Measurements from ENCODE around the gene CACNA1H.
A peak's percentile ranks its signal among the peaks of the same experiment; 100 is the strongest.
"Not testable (repeated sequence)": the region's sequence is repeated elsewhere in the genome, so short reads cannot be mapped to it uniquely, and the experiment has no call there.

CACNA1H gene

GRCh38 chr16:1241081-1241480 lies 88.2 kb downstream of the CACNA1H start:
- DNase-seq; H3K27ac ChIP-seq (ENCODE audit: low read length, poor library complexity, severe bottlenecking); H3K4me3 ChIP-seq (ENCODE audit: insufficient read depth in 1 of 2, low read depth in 1 of 2, low read length in 2 of 2); H3K4me2 ChIP-seq (ENCODE audit: low read length, poor library complexity, severe bottlenecking); H4K8ac ChIP-seq (ENCODE audit: low read length); H2BK120ac ChIP-seq (ENCODE audit: low read depth, low read length); H3K9me3 ChIP-seq (ENCODE audit: control insufficient read depth, low read length); H3K18ac ChIP-seq (ENCODE audit: low read depth in 1 of 2, low read length in 2 of 2); H3K36me3 ChIP-seq (ENCODE audit: control insufficient read depth in 1 of 2, insufficient read depth in 2 of 2, low read depth in 1 of 2, low read length in 2 of 2); H3K14ac ChIP-seq (ENCODE audit: low read length in 2 of 2); H3K4ac ChIP-seq (ENCODE audit: low read depth in 1 of 2, low read length in 2 of 2); H2BK5ac ChIP-seq (ENCODE audit: low read depth, low read length, poor library complexity, severe bottlenecking); H2BK15ac ChIP-seq (ENCODE audit: low read depth, poor library complexity, severe bottlenecking); H3K79me1 ChIP-seq (replicated peaks; ENCODE audit: low read length, poor library complexity, severe bottlenecking); H3K23ac ChIP-seq (ENCODE audit: low read length in 2 of 2); H2AFZ ChIP-seq (ENCODE audit: low read depth, low read length); H4K91ac ChIP-seq (ENCODE audit: low read length); H3K9ac ChIP-seq (ENCODE audit: low read length); H2BK12ac ChIP-seq (ENCODE audit: low read length in 2 of 2); H2AK5ac ChIP-seq (ENCODE audit: low read length, severe bottlenecking); H3K4me1 ChIP-seq (ENCODE audit: control insufficient read depth, insufficient read depth, low read depth, low read length): not testable (repeated sequence)
- WGBS: 66% methylated on average over 4 of the region's 15 CpGs
- peaks cover 6 to 26% of the 10 kb centered on the region in 2 experiments for H3K27me3 ChIP-seq (ENCODE audit: control insufficient read depth in 1 of 2, insufficient read depth in 1 of 2, low read length in 2 of 2)

- not testable (repeated sequence) for H3K18ac ChIP-seq (ENCODE audit: low read depth in 1 of 2, low read length in 2 of 2); H3K79me1 ChIP-seq (replicated peaks; ENCODE audit: low read length, poor library complexity, severe bottlenecking); H4K8ac ChIP-seq (ENCODE audit: low read length); H2AK5ac ChIP-seq (ENCODE audit: low read length, severe bottlenecking); DNase-seq; H3K9ac ChIP-seq (ENCODE audit: low read length); H2BK15ac ChIP-seq (ENCODE audit: low read depth, poor library complexity, severe bottlenecking); H2BK12ac ChIP-seq (ENCODE audit: low read length in 2 of 2); H3K4me1 ChIP-seq (ENCODE audit: control insufficient read depth, insufficient read depth, low read depth, low read length); H2BK120ac ChIP-seq (ENCODE audit: low read depth, low read length); H3K4me2 ChIP-seq (ENCODE audit: low read length, poor library complexity, severe bottlenecking); H2BK5ac ChIP-seq (ENCODE audit: low read depth, low read length, poor library complexity, severe bottlenecking); H3K27ac ChIP-seq (ENCODE audit: low read length, poor library complexity, severe bottlenecking); H2AFZ ChIP-seq (ENCODE audit: low read depth, low read length); H3K23ac ChIP-seq (ENCODE audit: low read length in 2 of 2); H3K14ac ChIP-seq (ENCODE audit: low read length in 2 of 2); H3K4me3 ChIP-seq (ENCODE audit: insufficient read depth in 1 of 2, low read depth in 1 of 2, low read length in 2 of 2); H4K91ac ChIP-seq (ENCODE audit: low read length); H3K4ac ChIP-seq (ENCODE audit: low read depth in 1 of 2, low read length in 2 of 2); H3K36me3 ChIP-seq (ENCODE audit: control insufficient read depth in 1 of 2, insufficient read depth in 2 of 2, low read depth in 1 of 2, low read length in 2 of 2); H3K9me3 ChIP-seq (ENCODE audit: control insufficient read depth, low read length)
- H3K27me3 ChIP-seq (ENCODE audit: control insufficient read depth in 1 of 2, insufficient read depth in 1 of 2, low read length in 2 of 2): peaks cover 9 to 39% of the 10 kb centered on the region in 2 experiments
- 55% methylated on average over 4 of the region's 11 CpGs for WGBS
Observed at GRCh38 chr16:1243363-1243762, 90.5 kb downstream of the CACNA1H start.

GRCh38 chr16:1243907-1244850 lies 91.3 kb downstream of the CACNA1H start:
- not testable (repeated sequence) for H2AK5ac ChIP-seq (ENCODE audit: low read length, severe bottlenecking); H3K23ac ChIP-seq (ENCODE audit: low read length in 2 of 2); H3K27ac ChIP-seq (ENCODE audit: low read length, poor library complexity, severe bottlenecking); H4K91ac ChIP-seq (ENCODE audit: low read length); H2BK12ac ChIP-seq (ENCODE audit: low read length in 2 of 2); H2BK5ac ChIP-seq (ENCODE audit: low read depth, low read length, poor library complexity, severe bottlenecking); H3K14ac ChIP-seq (ENCODE audit: low read length in 2 of 2); H3K9me3 ChIP-seq (ENCODE audit: control insufficient read depth, low read length); H4K8ac ChIP-seq (ENCODE audit: low read length); DNase-seq; H3K4me3 ChIP-seq (ENCODE audit: insufficient read depth in 1 of 2, low read depth in 1 of 2, low read length in 2 of 2); H3K4me2 ChIP-seq (ENCODE audit: low read length, poor library complexity, severe bottlenecking); H2BK120ac ChIP-seq (ENCODE audit: low read depth, low read length); H3K36me3 ChIP-seq (ENCODE audit: control insufficient read depth in 1 of 2, insufficient read depth in 2 of 2, low read depth in 1 of 2, low read length in 2 of 2); H3K4ac ChIP-seq (ENCODE audit: low read depth in 1 of 2, low read length in 2 of 2); H2AFZ ChIP-seq (ENCODE audit: low read depth, low read length); H3K4me1 ChIP-seq (ENCODE audit: control insufficient read depth, insufficient read depth, low read depth, low read length); H3K18ac ChIP-seq (ENCODE audit: low read depth in 1 of 2, low read length in 2 of 2); H3K9ac ChIP-seq (ENCODE audit: low read length); H2BK15ac ChIP-seq (ENCODE audit: low read depth, poor library complexity, severe bottlenecking); H3K79me1 ChIP-seq (replicated peaks; ENCODE audit: low read length, poor library complexity, severe bottlenecking)
- 75% methylated on average over 23 of the region's 32 CpGs for WGBS
- peaks cover 9 to 34% of the 10 kb centered on the region in 2 experiments for H3K27me3 ChIP-seq (ENCODE audit: control insufficient read depth in 1 of 2, insufficient read depth in 1 of 2, low read length in 2 of 2)

GRCh38 chr16:1244881-1245280 lies 92.0 kb downstream of the CACNA1H start:
- WGBS: 86% methylated on average over 11 of the region's 12 CpGs
- H3K14ac ChIP-seq (ENCODE audit: low read length in 2 of 2): no peak overlapping the region

More at GRCh38 chr16:1244881-1245280, 92.0 kb downstream of the CACNA1H start:
- Histone ChIP-seq H3K4me1 (ENCODE audit: control insufficient read depth, insufficient read depth, low read depth, low read length) (peaks cover 4% of the 10 kb centered on the region), H3K18ac (ENCODE audit: low read depth in 1 of 2, low read length in 2 of 2) (no peak overlapping the region), H3K9ac (ENCODE audit: low read length) (no peak overlapping the region), H3K79me1 (replicated peaks; ENCODE audit: low read length, poor library complexity, severe bottlenecking) (no peaks in the 10 kb centered on the region), H3K9me3 (ENCODE audit: control insufficient read depth, low read length) (no peaks in the 10 kb centered on the region), H3K23ac (ENCODE audit: low read length in 2 of 2) (no peak overlapping the region), H2BK5ac (ENCODE audit: low read depth, low read length, poor library complexity, severe bottlenecking) (no peak overlapping the region), H3K4me2 (ENCODE audit: low read length, poor library complexity, severe bottlenecking) (no peak overlapping the region), H3K4me3 (ENCODE audit: insufficient read depth in 1 of 2, low read depth in 1 of 2, low read length in 2 of 2) (no peak overlapping the region), H2AFZ (ENCODE audit: low read depth, low read length) (no peak overlapping the region), H2BK15ac (ENCODE audit: low read depth, poor library complexity, severe bottlenecking) (peak overlapping the region; percentile 28), H2BK12ac (ENCODE audit: low read length in 2 of 2) (no peak overlapping the region), H4K91ac (ENCODE audit: low read length) (no peak overlapping the region), H4K8ac (ENCODE audit: low read length) (no peak overlapping the region), H3K27me3 (ENCODE audit: control insufficient read depth in 1 of 2, insufficient read depth in 1 of 2, low read length in 2 of 2) (peaks cover 9 to 34% of the 10 kb centered on the region in 2 experiments), H3K27ac (ENCODE audit: low read length, poor library complexity, severe bottlenecking) (no peak overlapping the region), H2AK5ac (ENCODE audit: low read length, severe bottlenecking) (no peak overlapping the region), H3K4ac (ENCODE audit: low read depth in 1 of 2, low read length in 2 of 2) (no peak overlapping the region), H3K36me3 (ENCODE audit: control insufficient read depth in 1 of 2, insufficient read depth in 2 of 2, low read depth in 1 of 2, low read length in 2 of 2) (no peaks in the 10 kb centered on the region), H2BK120ac (ENCODE audit: low read depth, low read length) (no peak overlapping the region)
- no peak for DNase-seq
